HepG2 (cell line): ENCODE results near the gene ARFGEF3. TPM values are rescaled to one million over a fixed set of nuclear protein-coding genes. Genes with fewer than 3 reads are reported as not detected.

Experiments
- CEBPB ChIP-seq: IDR thresholded peaks from 2 replicates; pipeline ENCODE4 v1.6.1; 2011; ENCODE audit warnings: low read depth, low read length, improper control_type of control experiment, borderline replicate concordance
- GABPA ChIP-seq, 2 experiments: IDR thresholded peaks; 2 replicates each; pipeline ENCODE4 v1.6.1; 2011 to 2016; ENCODE audit warnings: low read depth in 2 of 2, low read length in 1 of 2, missing biosample characterization in 1 of 2, missing genetic modification characterization in 1 of 2
- HES4 ChIP-seq: sonication (generic); formaldehyde crosslinking; IDR thresholded peaks from 2 replicates; pipeline ENCODE4 v1.9.0; 2021; ENCODE audit warnings: mild to moderate bottlenecking, missing genetic modification reagents, borderline replicate concordance
- MEF2D ChIP-seq: sonication (generic); formaldehyde crosslinking; IDR thresholded peaks from 2 replicates; pipeline ENCODE4 v1.5.1; 2020; ENCODE audit warnings: mild to moderate bottlenecking, missing genetic modification reagents
- SMYD3 ChIP-seq: sonication (generic); formaldehyde crosslinking; IDR thresholded peaks from 2 replicates; pipeline ENCODE4 v1.8.1; 2023; ENCODE audit warnings: mild to moderate bottlenecking, missing genetic modification reagents
- ZMYM3 ChIP-seq: sonication (generic); formaldehyde crosslinking; IDR thresholded peaks from 2 replicates; pipeline ENCODE4 v1.5.1; 2020; ENCODE audit warnings: mild to moderate bottlenecking, missing genetic modification reagents
- ZNF180 ChIP-seq: sonication (generic); formaldehyde crosslinking; IDR thresholded peaks from 2 replicates; pipeline ENCODE4 v1.4.0; 2020; ENCODE audit warnings: low read depth, missing genetic modification reagents, borderline replicate concordance
- ZNF205 ChIP-seq: IDR thresholded peaks from 2 replicates; pipeline ENCODE4 v1.6.1; 2018; ENCODE audit warnings: missing biosample characterization, missing genetic modification reagents
- ZNF234 ChIP-seq: sonication (generic); formaldehyde crosslinking; conservative IDR thresholded peaks from 2 replicates; pipeline ENCODE4 v1.5.1; 2020; ENCODE audit warnings: mild to moderate bottlenecking, missing genetic modification reagents
- ZNF687 ChIP-seq: sonication (generic); formaldehyde crosslinking; IDR thresholded peaks from 2 replicates; pipeline ENCODE4 v1.5.1; 2020; ENCODE audit warnings: mild to moderate bottlenecking, missing genetic modification reagents, moderate library complexity
- ZNF709 ChIP-seq: sonication (generic); formaldehyde crosslinking; IDR thresholded peaks from 2 replicates; pipeline ENCODE4 v1.5.0; 2020; ENCODE audit warnings: mild to moderate bottlenecking, missing genetic modification reagents
- ZNF790 ChIP-seq: sonication (generic); formaldehyde crosslinking; IDR thresholded peaks from 2 replicates; pipeline ENCODE4 v1.8.0; 2022; ENCODE audit warnings: missing genetic modification reagents, mild to moderate bottlenecking, borderline replicate concordance
- ZNF816 ChIP-seq: sonication (generic); formaldehyde crosslinking; IDR thresholded peaks from 2 replicates; pipeline ENCODE4 v1.8.0; 2022; ENCODE audit warnings: missing genetic modification reagents, mild to moderate bottlenecking, borderline replicate concordance
- polyA plus RNA-seq, 8 experiments: library from polyadenylated mRNA; depleted of rRNA in 3 of 8; stranded (reverse) in 7 of 8; unstranded in 1 of 8; fragments of >200 nt; fragmentation: Illumina TruSeq in 4 of 8; extraction: Trizol in 4 of 8; gene quantifications; 2 replicates each; pipeline versions ENCODE4 v1.2.1 to v1.2.3, GENCODE V29; 2011 to 2016; ENCODE audit warnings: low read depth in 4 of 8, missing spikeins in 1 of 8, mixed read lengths in 1 of 8; ENCODE audit not compliant: insufficient read depth in 1 of 8
- total RNA-seq, 5 experiments: library from RNA; depleted of rRNA; stranded (reverse); fragments of >200 nt; fragmentation: Illumina TruSeq; extraction: Trizol; gene quantifications; 2 replicates each; pipeline ENCODE4 v1.2.3, GENCODE V29; 2016; ENCODE audit warnings: low read depth in 1 of 5
- TF ChIP-seq, protein P1 (sequence below): sonication (generic); formaldehyde crosslinking; IDR thresholded peaks from 2 replicates; pipeline ENCODE4 v1.5.0; 2020; ENCODE audit warnings: mild to moderate bottlenecking, missing genetic modification reagents, borderline replicate concordance
- TF ChIP-seq, protein P2 (sequence below): IDR thresholded peaks from 2 replicates; pipeline ENCODE4 v1.6.1; 2016; ENCODE audit warnings: missing biosample characterization, missing genetic modification reagents, low read depth
- TF ChIP-seq, protein P3 (sequence below): sonication (generic); formaldehyde crosslinking; IDR thresholded peaks from 2 replicates; pipeline ENCODE4 v1.5.1; 2020; ENCODE audit warnings: missing genetic modification reagents, mild to moderate bottlenecking, borderline replicate concordance

ARFGEF3 gene
- total and polyA plus RNA-seq, 2 of the 13 experiments (the other 11 are each of a cell fraction or from before 2014, with no cell fraction given): 0.60 to 2.6 TPM

GRCh38 chr6:138161338-138162110 is at the start of gene ARFGEF3 (continued):
- TF ChIP-seq, protein P1, sequence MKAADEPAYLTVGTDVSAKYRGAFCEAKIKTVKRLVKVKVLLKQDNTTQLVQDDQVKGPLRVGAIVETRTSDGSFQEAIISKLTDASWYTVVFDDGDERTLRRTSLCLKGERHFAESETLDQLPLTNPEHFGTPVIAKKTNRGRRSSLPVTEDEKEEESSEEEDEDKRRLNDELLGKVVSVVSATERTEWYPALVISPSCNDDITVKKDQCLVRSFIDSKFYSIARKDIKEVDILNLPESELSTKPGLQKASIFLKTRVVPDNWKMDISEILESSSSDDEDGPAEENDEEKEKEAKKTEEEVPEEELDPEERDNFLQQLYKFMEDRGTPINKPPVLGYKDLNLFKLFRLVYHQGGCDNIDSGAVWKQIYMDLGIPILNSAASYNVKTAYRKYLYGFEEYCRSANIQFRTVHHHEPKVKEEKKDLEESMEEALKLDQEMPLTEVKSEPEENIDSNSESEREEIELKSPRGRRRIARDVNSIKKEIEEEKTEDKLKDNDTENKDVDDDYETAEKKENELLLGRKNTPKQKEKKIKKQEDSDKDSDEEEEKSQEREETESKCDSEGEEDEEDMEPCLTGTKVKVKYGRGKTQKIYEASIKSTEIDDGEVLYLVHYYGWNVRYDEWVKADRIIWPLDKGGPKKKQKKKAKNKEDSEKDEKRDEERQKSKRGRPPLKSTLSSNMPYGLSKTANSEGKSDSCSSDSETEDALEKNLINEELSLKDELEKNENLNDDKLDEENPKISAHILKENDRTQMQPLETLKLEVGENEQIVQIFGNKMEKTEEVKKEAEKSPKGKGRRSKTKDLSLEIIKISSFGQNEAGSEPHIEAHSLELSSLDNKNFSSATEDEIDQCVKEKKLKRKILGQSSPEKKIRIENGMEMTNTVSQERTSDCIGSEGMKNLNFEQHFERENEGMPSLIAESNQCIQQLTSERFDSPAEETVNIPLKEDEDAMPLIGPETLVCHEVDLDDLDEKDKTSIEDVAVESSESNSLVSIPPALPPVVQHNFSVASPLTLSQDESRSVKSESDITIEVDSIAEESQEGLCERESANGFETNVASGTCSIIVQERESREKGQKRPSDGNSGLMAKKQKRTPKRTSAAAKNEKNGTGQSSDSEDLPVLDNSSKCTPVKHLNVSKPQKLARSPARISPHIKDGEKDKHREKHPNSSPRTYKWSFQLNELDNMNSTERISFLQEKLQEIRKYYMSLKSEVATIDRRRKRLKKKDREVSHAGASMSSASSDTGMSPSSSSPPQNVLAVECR (CRISPR knock-in tag): peak; percentile 42; the same call in 1 of the 2 replicates
- TF ChIP-seq ZMYM3 (CRISPR knock-in tag) (peak; percentile 28; the same call in 1 of the 2 replicates), ZNF687 (CRISPR knock-in tag) (peak; percentile 87), ZNF180 (CRISPR knock-in tag) (no peak), CEBPB (no peak), MEF2D (no peak), ZNF790 (CRISPR knock-in tag) (no peak; the same call in 1 of the 2 replicates), HES4 (CRISPR knock-in tag) (peak; percentile 32; the same call in 1 of the 2 replicates), GABPA (IDR thresholded peaks at IDR 0.05; ENCODE audit: low read depth, low read length) (no peak), GABPA (CRISPR knock-in tag; IDR thresholded peaks at IDR 0.05; ENCODE audit: low read depth) (no peak), ZNF816 (CRISPR knock-in tag) (no peak), ZNF234 (CRISPR knock-in tag) (no peak), ZNF709 (CRISPR knock-in tag) (no peak), SMYD3 (CRISPR knock-in tag) (no peak), ZNF205 (CRISPR knock-in tag) (peak; percentile 47; the same call in 1 of the 2 replicates)
- TF ChIP-seq, protein P2, sequence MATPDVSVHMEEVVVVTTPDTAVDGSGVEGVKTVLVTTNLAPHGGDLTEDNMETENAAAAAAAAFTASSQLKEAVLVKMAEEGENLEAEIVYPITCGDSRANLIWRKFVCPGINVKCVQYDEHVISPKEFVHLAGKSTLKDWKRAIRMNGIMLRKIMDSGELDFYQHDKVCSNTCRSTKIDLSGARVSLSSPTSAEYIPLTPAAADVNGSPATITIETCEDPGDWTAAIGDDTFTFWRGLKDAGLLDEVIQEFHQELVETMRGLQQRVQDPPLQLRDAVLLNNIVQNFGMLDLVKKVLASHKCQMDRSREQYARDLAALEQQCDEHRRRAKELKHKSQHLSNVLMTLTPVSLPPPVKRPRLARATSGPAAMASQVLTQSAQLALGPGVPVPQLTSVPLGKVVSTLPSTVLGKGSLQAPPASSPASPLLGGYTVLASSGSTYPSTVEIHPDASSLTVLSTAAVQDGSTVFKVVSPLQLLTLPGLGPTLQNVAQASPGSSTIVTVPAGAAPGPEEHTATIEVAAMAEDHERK: no peak
- TF ChIP-seq, protein P3, sequence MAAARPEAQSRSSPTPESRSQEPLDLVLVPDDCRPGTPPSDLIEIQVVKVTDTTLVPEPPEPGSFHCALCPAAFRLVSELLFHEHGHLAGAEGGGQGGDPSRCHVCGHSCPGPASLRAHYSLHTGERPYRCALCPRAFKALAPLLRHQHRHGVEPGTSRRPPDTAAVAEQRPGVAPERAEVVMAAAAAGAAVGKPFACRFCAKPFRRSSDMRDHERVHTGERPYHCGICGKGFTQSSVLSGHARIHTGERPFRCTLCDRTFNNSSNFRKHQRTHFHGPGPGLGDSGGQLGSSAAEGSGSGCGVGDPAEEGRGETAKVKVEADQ (CRISPR knock-in tag): peak; percentile 40; the same call in 1 of the 2 replicates
